CD14-positive monocyte (primary cell): ENCODE results near the gene IL15. TPM values are rescaled to one million over a fixed set of nuclear protein-coding genes. Genes with fewer than 3 reads are reported as not detected.

Experiments used
- DNase-seq, 3 donors: peaks; one replicate each; pipeline ENCODE4 v3.0.0-alpha.2; 2011 to 2022
- H2AFZ ChIP-seq: 2 replicates; pipeline ENCODE4 v1.6.0; 2012; ENCODE audit warnings: mild to moderate bottlenecking, low read depth, low read length, inconsistent platforms; ENCODE audit not compliant: insufficient read depth, poor library complexity, severe bottlenecking
- H3K27ac ChIP-seq, 2 donors: 1 replicate in 1 of 2; 2 replicates in 1 of 2; pipeline ENCODE4 v1.5.1; 2012 to 2013; ENCODE audit warnings: low read length in 2 of 2, control low read depth in 1 of 2, inconsistent platforms in 1 of 2, low read depth in 1 of 2, mild to moderate bottlenecking in 1 of 2
- H3K27me3 ChIP-seq, 2 donors: one replicate each; pipeline versions ENCODE4 v1.6.0 to v1.6.1; 2011 to 2013; ENCODE audit warnings: low read length in 2 of 2; ENCODE audit not compliant: control insufficient read depth in 2 of 2, insufficient read depth in 2 of 2
- H3K36me3 ChIP-seq, 2 donors: replicated peaks in 1 of 2; 1 replicate in 1 of 2; 2 replicates in 1 of 2; pipeline versions ENCODE4 v1.5.1 to v1.6.1; 2012 to 2013; ENCODE audit warnings: low read length in 2 of 2, control low read depth in 1 of 2, inconsistent platforms in 1 of 2, mild to moderate bottlenecking in 1 of 2; ENCODE audit not compliant: insufficient read depth in 2 of 2, control insufficient read depth in 1 of 2
- H3K4me1 ChIP-seq, 2 donors: 1 replicate in 1 of 2; 2 replicates in 1 of 2; pipeline versions ENCODE4 v1.5.1 to v1.6.1; 2012 to 2013; ENCODE audit warnings: low read length in 2 of 2, control low read depth in 1 of 2, inconsistent platforms in 1 of 2, mild to moderate bottlenecking in 1 of 2, moderate library complexity in 1 of 2; ENCODE audit not compliant: insufficient read depth in 2 of 2, control insufficient read depth in 1 of 2
- H3K4me2 ChIP-seq: replicated peaks from 2 replicates; pipeline ENCODE3; 2012; ENCODE audit warnings: low read length, moderate library complexity, mild to moderate bottlenecking; ENCODE audit not compliant: poor library complexity, severe bottlenecking; ENCODE audit errors: extremely low read depth
- H3K4me3 ChIP-seq, 3 experiments: fragments of 200-600 bp in 1 of 3; sonication (generic) in 1 of 3; replicated peaks in 1 of 3; 1 replicate in 2 of 3; 2 replicates in 1 of 3; pipeline ENCODE4 v1.5.1; 2011 to 2013; ENCODE audit warnings: low read length in 3 of 3, mild to moderate bottlenecking in 3 of 3, control low read depth in 2 of 3, low read depth in 2 of 3, inconsistent platforms in 1 of 3, moderate library complexity in 1 of 3
- H3K79me2 ChIP-seq: 2 replicates; pipeline ENCODE4 v1.6.0; 2012; ENCODE audit warnings: mild to moderate bottlenecking, control low read depth, inconsistent platforms, low read length, moderate library complexity; ENCODE audit not compliant: insufficient read depth
- H3K9ac ChIP-seq: 2 replicates; pipeline ENCODE4 v1.6.0; 2017; ENCODE audit warnings: low read length, mild to moderate bottlenecking; ENCODE audit not compliant: insufficient read depth, poor library complexity, severe bottlenecking
- H3K9me3 ChIP-seq, 2 donors: replicated peaks in 1 of 2; 1 replicate in 1 of 2; 2 replicates in 1 of 2; pipeline versions ENCODE4 v1.5.1 to v1.6.1; 2012 to 2013; ENCODE audit warnings: low read length in 2 of 2, control low read depth in 1 of 2; ENCODE audit not compliant: control insufficient read depth in 1 of 2, insufficient read depth in 1 of 2
- H4K20me1 ChIP-seq: 2 replicates; pipeline ENCODE4 v1.6.0; 2012; ENCODE audit warnings: mild to moderate bottlenecking, low read length, control low read depth, moderate library complexity; ENCODE audit not compliant: insufficient read depth
- H3K27ac Mint-ChIP-seq, 7 donors: one replicate each; pipeline ENCODE4 v1.8.0; 2020; ENCODE audit warnings: mild to moderate bottlenecking in 7 of 7, mixed read lengths in 7 of 7, moderate library complexity in 6 of 7, inconsistent platforms in 2 of 7
- H3K27me3 Mint-ChIP-seq, 3 donors: one replicate each; pipeline ENCODE4 v1.8.0; 2021 to 2022; ENCODE audit warnings: low read depth in 3 of 3, mild to moderate bottlenecking in 3 of 3, mixed read lengths in 3 of 3, moderate library complexity in 3 of 3, inconsistent platforms in 1 of 3
- H3K36me3 Mint-ChIP-seq, 2 donors: one replicate each; pipeline ENCODE4 v1.8.0; 2020; ENCODE audit warnings: mixed read lengths in 2 of 2, inconsistent platforms in 1 of 2, mild to moderate bottlenecking in 1 of 2
- H3K4me1 Mint-ChIP-seq: one replicate; pipeline ENCODE4 v1.8.0; 2020; ENCODE audit warnings: mild to moderate bottlenecking, mixed read lengths
- H3K4me3 Mint-ChIP-seq, 2 donors: one replicate each; pipeline ENCODE4 v1.8.0; 2020; ENCODE audit warnings: mild to moderate bottlenecking in 2 of 2, mixed read lengths in 2 of 2, moderate library complexity in 1 of 2
- H3K9me3 Mint-ChIP-seq, 7 donors: one replicate each; pipeline ENCODE4 v1.8.0; 2020 to 2022; ENCODE audit warnings: mixed read lengths in 7 of 7, mild to moderate bottlenecking in 6 of 7, moderate library complexity in 6 of 7, inconsistent platforms in 2 of 7
- WGBS: methylation state at CpG from one replicate; pipeline ENCODE4 v1.1.5; 2013; ENCODE audit warnings: missing lambda C conversion rate; ENCODE audit not compliant: insufficient coverage; 5-methylcytosine and 5-hydroxymethylcytosine counted together
- intact Hi-C, 2 donors: fragments of 100-400 bp; cut with micrococcal nuclease; formaldehyde crosslinking; loops; one replicate each; pipeline versions ENCODE4 v1.15.0 to v1.15.1; 2023
- polyA plus RNA-seq, 3 donors: library from polyadenylated mRNA; depleted of rRNA in 1 of 3; unstranded in 2 of 3; stranded (reverse) in 1 of 3; fragments of 300-500 nt in 2 of 3; fragments of >200 nt in 1 of 3; fragmentation: Illumina TruSeq in 2 of 3; gene quantifications; 1 replicate in 2 of 3; 2 replicates in 1 of 3; pipeline ENCODE4 v1.2.3, GENCODE V29; 2012 to 2021
- TF ChIP-seq, protein P1 (sequence below): fragments of 200-600 bp; IDR thresholded peaks from one replicate; pipeline ENCODE4 v1.8.0; 2022; ENCODE audit warnings: antibody characterized with exemption, mild to moderate bottlenecking

The IL15 gene
- polyA plus RNA-seq, 3 donors: 22.1 to 34.3 (median 25.7) TPM

DNA sequence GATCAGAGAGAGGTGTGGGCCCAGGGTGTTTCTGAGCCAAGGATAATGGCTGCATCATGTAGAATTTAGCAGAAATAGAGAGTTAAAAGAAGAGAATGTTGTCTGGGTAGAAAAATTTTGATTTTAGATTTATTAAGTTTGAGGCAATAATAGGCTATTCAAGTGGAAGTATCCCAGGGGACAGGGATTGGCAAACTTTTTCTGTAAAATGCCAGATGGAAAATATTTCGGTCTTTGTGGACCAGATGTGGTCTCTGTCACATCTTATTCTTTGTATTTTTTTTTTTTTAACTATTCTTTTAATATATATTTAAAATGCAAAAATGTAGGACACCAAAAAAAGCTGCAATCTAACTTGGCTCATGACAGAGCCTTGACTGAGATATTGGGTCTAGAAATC, 33.1 kb downstream of the IL15 start:
- no peaks in the 10 kb centered on the region for H3K27me3 Mint-ChIP-seq
- H3K27ac Mint-ChIP-seq: no peak overlapping the region
- H4K20me1 ChIP-seq: peaks cover 41% of the 10 kb centered on the region
- no peaks in the 10 kb centered on the region for H3K27me3 ChIP-seq
- H3K4me3 Mint-ChIP-seq: no peak overlapping the region
- H3K36me3 ChIP-seq: no peaks in the 10 kb centered on the region
- peaks cover 6% of the 10 kb centered on the region for H3K4me1 Mint-ChIP-seq
- H3K9ac ChIP-seq: no peak overlapping the region
- no CpG with 5 or more reads among the region's 1 CpG for WGBS
- H3K9me3 Mint-ChIP-seq: peaks cover 2 to 6% (median 5%) of the 10 kb centered on the region in 7 donors
- peaks cover 0 to 3% of the 10 kb centered on the region in 2 donors for H3K9me3 ChIP-seq
- no peak overlapping the region for H3K27ac ChIP-seq
- no peak overlapping the region for H3K4me2 ChIP-seq
- H3K4me1 ChIP-seq: peaks cover 4 to 6% of the 10 kb centered on the region in 2 donors
- no peak for DNase-seq
- H3K79me2 ChIP-seq: no peaks in the 10 kb centered on the region
- intact Hi-C loops: no loop called here
- peaks cover 0 to 8% of the 10 kb centered on the region in 2 donors for H3K36me3 Mint-ChIP-seq
- no peak overlapping the region for H2AFZ ChIP-seq
- TF ChIP-seq, protein P1, sequence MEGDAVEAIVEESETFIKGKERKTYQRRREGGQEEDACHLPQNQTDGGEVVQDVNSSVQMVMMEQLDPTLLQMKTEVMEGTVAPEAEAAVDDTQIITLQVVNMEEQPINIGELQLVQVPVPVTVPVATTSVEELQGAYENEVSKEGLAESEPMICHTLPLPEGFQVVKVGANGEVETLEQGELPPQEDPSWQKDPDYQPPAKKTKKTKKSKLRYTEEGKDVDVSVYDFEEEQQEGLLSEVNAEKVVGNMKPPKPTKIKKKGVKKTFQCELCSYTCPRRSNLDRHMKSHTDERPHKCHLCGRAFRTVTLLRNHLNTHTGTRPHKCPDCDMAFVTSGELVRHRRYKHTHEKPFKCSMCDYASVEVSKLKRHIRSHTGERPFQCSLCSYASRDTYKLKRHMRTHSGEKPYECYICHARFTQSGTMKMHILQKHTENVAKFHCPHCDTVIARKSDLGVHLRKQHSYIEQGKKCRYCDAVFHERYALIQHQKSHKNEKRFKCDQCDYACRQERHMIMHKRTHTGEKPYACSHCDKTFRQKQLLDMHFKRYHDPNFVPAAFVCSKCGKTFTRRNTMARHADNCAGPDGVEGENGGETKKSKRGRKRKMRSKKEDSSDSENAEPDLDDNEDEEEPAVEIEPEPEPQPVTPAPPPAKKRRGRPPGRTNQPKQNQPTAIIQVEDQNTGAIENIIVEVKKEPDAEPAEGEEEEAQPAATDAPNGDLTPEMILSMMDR: no peak
- H3K4me3 ChIP-seq: no peak overlapping the region

DNA sequence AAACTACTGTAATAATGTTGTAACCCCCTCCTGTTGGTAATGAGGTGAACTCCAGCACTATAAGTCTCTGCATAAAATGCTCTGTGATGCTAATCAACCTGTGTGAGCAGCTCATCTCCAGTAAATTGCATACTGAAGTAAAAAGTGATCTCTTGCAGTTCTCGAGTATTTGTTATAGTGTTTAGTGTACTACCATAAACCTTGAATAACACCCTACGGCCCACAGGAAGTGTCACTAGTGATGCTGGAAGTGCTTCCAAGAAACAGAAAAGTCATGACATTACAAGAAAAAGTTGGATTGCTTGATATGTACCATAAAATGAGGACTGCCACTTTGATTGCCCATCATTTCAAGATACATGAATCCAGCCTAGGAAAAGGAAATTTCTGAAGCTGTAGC, 39.0 kb downstream of the IL15 start:
- Histone ChIP-seq H3K9ac (no peak overlapping the region), H2AFZ (no peak overlapping the region), H3K79me2 (no peaks in the 10 kb centered on the region), H3K27me3 (no peaks in the 10 kb centered on the region), H4K20me1 (peaks cover 66% of the 10 kb centered on the region), H3K36me3 (no peaks in the 10 kb centered on the region), H3K27ac (no peak overlapping the region), H3K4me2 (no peak overlapping the region), H3K9me3 (no peaks in the 10 kb centered on the region), H3K4me1 (no peaks in the 10 kb centered on the region), H3K4me3 (no peak overlapping the region)
- Mint-ChIP-seq H3K27ac (no peak overlapping the region), H3K4me1 (no peaks in the 10 kb centered on the region), H3K27me3 (no peaks in the 10 kb centered on the region), H3K4me3 (no peak overlapping the region), H3K36me3 (peaks cover 2 to 5% of the 10 kb centered on the region in 2 donors), H3K9me3 (peaks cover 0 to 2% (median 0%) of the 10 kb centered on the region in 7 donors)
- no CpG with 5 or more reads among the region's 2 CpGs for WGBS
- TF ChIP-seq, protein P1: no peak
- DNase-seq: no peak
- intact Hi-C loops: no loop called here
